Coronary artery (tissue), 2 donors: Measurements from ENCODE around the gene GRIK1.

Experiments used
- DNase-seq: peaks from one replicate; pipeline ENCODE4 v3.0.0-alpha.2; 2017; ENCODE audit warnings: low spot score
- H3K27ac ChIP-seq, 2 donors: fragments of 200-600 bp; sonication (generic); one replicate each; pipeline ENCODE4 v1.5.1; 2016 to 2019
- H3K4me3 ChIP-seq: fragments of 200-600 bp; sonication (generic); 2 replicates; pipeline ENCODE4 v1.5.1; 2016; ENCODE audit warnings: mild to moderate bottlenecking, moderate library complexity
- TF ChIP-seq, protein P1 (sequence below): fragments of 200-600 bp; sonication (generic); IDR thresholded peaks from one replicate; pipeline ENCODE4 v1.5.1; 2019; ENCODE audit warnings: antibody characterized with exemption

The GRIK1 gene

DNA sequence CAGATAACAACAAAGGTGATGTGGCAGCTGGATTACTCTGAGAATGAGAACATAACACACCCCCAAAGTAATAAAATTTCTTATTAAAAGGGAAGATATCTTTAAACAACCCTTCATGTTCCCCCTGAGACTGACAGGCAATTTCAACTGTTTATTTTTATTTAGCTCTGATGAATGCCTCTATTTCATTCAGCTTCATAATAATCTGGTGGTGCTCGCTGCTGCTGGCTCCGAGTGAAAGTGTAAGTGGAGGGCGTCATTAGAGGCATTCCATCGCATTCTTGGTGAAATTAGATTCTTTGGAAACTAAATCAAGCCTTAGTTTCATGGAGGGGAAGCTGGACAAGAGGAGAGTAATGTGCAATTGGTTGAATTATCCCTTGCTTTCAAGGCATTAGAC is 128.9 kb downstream of the GRIK1 start:
- no peak overlapping the region for H3K4me3 ChIP-seq
- no peak for DNase-seq
- TF ChIP-seq, protein P1, sequence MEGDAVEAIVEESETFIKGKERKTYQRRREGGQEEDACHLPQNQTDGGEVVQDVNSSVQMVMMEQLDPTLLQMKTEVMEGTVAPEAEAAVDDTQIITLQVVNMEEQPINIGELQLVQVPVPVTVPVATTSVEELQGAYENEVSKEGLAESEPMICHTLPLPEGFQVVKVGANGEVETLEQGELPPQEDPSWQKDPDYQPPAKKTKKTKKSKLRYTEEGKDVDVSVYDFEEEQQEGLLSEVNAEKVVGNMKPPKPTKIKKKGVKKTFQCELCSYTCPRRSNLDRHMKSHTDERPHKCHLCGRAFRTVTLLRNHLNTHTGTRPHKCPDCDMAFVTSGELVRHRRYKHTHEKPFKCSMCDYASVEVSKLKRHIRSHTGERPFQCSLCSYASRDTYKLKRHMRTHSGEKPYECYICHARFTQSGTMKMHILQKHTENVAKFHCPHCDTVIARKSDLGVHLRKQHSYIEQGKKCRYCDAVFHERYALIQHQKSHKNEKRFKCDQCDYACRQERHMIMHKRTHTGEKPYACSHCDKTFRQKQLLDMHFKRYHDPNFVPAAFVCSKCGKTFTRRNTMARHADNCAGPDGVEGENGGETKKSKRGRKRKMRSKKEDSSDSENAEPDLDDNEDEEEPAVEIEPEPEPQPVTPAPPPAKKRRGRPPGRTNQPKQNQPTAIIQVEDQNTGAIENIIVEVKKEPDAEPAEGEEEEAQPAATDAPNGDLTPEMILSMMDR: no peak
- no peak overlapping the region for H3K27ac ChIP-seq

DNA sequence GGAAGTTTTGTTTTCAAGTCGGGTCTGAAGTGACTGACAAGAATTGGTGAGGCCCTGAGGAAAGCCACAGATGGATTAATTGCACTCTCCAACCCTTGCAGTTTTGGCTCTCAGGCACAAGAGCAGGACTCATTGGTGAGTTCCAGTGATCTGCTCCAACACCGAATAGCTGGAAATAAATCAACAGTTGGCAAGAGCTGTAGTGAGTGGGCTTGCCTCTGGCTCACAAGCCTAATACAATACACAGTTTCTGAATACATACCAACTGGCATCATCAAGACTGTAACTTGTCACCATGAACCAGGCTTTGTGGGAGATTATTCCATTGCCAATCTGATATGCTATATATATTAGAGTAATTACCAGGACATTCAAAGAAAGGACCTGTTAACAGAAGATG is 131.6 kb downstream of the GRIK1 start:
- TF ChIP-seq, protein P1: no peak
- no peak overlapping the region for H3K4me3 ChIP-seq
- no peak for DNase-seq
- no peak overlapping the region for H3K27ac ChIP-seq

DNA sequence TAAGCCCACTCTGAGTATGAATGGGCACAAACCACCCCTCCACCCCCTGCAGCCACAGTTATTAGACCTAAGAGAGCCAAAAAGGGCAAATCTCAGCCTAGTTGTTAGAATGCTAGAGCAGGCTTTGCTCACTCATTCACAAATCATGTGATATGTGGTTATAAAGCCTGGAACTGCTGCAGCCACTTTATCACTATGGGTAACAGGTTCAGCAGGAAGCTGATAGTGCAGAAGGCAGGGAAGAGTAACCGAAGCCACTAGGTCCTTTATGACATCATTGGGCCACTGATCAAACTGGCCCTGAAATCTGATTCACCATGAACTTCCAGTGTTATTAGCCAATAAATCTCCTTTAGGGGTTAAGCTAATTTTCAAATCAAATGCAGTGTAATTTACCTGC is 134.7 kb downstream of the GRIK1 start:
- DNase-seq: no peak
- TF ChIP-seq, protein P1: no peak
- no peak overlapping the region for H3K4me3 ChIP-seq
- no peak overlapping the region for H3K27ac ChIP-seq

DNA sequence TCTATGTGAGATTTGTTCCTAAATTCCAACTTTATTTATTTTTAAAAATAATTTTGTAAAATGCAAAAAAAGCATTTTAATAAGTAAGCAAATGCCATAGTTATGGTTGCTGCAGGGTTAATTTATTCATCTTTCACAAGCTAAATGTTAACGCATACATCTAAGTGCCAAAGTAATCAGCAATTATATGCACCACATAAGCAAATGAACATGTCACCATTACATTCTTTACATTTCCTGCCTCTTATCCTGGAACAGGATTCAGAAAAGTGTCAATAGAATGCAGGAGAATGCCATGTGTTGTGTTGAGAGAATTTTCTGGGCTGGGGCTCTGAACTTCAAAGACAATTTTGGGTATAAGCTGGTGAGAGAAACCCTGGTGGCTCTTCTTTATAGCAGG is 136.6 kb downstream of the GRIK1 start:
- no peak overlapping the region for H3K4me3 ChIP-seq
- DNase-seq: no peak
- H3K27ac ChIP-seq: no peak overlapping the region
- TF ChIP-seq, protein P1: no peak

DNA sequence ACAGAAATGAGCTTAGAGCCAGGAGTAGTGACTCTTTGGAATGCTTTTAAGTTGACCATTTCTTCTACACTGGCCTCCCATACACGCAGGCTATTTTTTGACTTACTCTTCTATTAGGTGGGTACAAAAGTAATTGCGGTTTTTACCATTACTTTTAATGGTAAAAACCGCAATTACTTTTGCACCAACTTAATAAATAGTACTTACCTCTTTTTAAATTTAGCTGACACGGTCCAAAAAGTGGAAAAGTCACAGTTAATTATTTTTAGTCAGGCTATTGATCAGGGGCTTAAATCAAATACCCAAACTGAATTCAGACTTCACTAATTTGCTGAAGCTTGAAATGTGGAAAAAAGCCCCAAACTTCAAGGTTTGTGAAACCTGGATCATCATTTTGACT is 138.7 kb downstream of the GRIK1 start:
- TF ChIP-seq, protein P1: no peak
- Histone ChIP-seq H3K4me3 (no peak overlapping the region), H3K27ac (no peak overlapping the region)
- DNase-seq: no peak

DNA sequence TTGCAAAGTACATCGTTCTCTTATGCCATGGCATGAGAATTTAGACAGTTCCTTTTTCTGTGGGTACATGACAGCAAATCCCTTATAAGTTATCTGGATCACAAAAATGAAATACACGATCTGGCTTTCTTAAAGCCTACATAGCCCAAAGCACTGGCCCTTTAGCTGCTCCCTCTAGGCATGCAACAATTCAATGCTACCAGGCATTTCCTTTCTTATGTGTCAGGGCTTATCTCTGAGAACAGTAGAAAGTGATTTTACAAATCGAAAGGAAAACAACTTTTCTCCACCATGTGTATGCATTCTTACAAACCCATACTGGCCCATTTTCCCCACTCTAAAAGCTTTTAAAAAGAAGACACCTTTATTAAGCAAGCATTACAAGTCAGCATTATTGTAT is 139.7 kb downstream of the GRIK1 start:
- no peak for DNase-seq
- TF ChIP-seq, protein P1: no peak
- Histone ChIP-seq H3K27ac (no peak overlapping the region), H3K4me3 (no peak overlapping the region)

DNA sequence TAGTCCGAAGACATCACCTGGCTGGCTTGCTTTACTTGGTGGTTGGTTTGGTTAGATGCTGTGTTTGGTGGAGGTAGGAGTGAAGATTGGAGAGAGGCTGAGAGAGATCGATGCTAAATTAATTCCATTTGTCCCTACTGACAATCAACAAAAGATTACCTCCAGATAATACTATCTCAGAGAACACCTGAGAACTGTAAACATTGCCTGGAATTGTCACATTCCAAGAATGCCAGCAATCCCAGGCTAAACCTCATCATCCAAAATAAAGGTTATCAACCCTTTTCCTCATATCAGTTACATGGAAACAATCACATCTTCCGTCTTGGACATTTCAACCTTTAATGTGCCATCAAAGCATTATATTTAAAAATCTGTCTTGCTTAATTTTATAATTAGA is 141.0 kb downstream of the GRIK1 start:
- Histone ChIP-seq H3K27ac (no peak overlapping the region), H3K4me3 (no peak overlapping the region)
- DNase-seq: no peak
- TF ChIP-seq, protein P1: no peak
